GM21576 (cell line): Measurements from ENCODE around the gene SERTAD3.
"Not testable (repeated sequence)": the region's sequence is repeated elsewhere in the genome, so short reads cannot be mapped to it uniquely, and the experiment has no call there.

Experiments
- ATAC-seq: cut with Tn5 transposase; IDR thresholded peaks from one replicate; pipeline ENCODE4 v1.9.1; 2021; ENCODE audit warnings: mild to moderate bottlenecking, moderate library complexity; ENCODE audit not compliant: unreplicated experiment

The SERTAD3 gene

DNA sequence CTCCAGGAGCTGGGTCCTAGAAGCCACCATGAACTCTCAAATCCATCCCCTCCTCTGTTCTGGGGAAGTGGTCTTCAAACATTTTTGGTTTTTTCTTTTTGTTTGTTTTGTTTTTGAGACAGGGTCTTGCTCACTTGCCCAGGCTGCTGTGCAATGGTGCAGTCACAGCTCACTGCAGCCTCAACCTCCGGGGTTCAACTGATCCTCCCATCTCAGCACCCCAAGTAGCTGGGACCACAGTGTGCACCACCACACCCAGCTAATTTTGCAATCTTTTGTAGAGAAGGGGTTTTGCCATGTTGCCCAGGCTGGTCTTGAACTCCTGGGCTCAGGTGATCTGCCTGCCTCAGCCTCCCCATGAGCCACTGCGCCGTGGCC lies 14.5 kb upstream of the SERTAD3 start:
- ATAC-seq = no peak

DNA sequence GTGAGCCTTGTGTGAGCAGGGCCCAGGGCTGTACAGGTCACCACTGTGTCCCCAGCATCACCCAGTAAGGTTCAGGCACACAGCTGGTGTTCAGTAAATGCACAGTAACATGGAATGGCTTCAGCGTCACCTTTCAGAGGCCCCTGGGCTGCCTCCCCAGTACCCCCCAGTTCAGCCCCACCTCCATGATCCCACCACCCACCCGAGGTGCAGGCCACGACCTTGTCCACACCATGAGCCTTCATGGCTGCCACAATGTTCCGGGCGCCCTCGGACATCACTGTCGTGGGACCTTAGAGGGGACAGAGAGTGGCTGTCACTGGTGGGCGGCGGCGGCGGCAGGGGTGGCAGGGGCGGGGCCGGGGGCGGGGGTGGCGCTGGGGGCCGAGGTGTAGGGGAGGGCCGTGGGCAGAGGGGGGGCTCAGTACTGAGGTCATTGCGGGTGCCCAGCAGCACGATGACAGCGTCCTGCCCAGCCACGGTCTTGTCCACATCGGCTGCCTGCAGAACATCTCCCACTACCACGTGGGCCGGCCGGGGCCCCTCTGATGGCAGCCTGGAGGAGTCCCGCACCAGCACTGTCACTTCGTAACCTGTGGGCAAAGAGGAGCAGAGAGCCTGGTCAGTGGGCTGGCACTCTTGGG lies 13.9 kb upstream of the SERTAD3 start:
- no peak for ATAC-seq

DNA sequence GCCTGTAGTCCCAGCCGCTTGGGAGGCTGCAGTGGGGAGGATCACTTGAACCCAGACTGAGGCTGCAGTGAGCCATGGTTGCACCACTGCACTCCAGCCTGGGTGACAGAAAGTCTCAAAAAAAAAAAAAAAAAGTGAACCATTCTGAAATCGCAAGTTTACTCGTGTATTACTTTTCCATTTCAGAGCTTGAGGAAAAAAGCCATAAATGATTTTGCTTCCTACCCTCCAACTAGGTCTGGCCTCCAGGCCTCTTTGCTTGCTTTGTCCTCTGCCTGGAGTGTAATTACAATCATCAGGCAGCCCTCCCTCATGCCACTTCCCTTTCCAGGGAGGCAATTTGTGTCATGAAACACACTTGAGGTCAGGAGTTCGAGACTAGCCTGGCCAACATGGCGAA lies 12.9 kb upstream of the SERTAD3 start:
- no peak for ATAC-seq

DNA sequence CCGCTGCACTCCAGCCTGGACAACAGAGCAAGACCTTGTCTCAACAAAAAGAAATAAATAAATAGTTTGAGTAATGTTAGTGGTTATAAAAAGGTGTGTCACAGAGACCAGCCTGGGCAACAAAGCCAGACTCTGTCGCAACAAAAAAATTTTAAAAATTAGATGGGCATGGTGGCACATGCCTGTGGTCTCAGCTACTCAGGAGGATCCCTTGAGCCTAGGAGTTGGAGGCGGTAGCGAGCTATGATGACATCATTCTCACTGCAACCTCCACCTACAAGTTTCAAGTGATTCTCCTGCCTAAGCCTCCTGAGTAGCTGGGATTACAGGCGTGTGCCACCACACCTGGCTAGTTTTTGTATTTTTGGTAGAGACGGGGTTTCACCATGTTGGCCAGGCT lies 9.8 kb upstream of the SERTAD3 start:
- not testable (repeated sequence) for ATAC-seq

DNA sequence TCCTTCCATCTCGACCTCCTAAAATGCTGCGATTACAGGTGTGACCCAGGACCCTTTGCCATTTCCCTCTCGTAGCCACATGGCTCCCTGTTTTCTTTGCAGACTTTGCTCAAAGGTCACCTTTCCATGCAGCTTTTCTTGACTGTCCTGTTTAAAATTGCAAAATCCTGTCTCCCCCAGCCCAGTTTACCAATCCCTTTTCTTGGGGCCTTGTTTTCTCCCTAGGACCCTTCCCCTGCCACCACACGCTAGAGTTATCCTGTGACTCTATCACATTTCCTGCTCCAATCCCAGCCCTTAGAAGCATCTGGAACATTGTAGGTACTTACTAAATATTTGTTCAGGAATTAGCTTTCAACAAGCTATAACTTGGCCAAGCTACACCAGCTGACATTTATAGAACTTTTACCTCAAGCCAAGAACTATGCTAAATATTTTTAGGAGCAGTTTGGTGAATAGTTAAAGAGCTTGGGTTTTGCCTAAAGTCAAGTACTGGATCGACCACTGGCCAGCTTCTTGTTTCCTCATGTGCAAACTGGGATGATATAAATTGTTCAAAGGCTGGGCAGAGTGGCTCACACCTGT lies 9.1 kb upstream of the SERTAD3 start:
- ATAC-seq = no peak

DNA sequence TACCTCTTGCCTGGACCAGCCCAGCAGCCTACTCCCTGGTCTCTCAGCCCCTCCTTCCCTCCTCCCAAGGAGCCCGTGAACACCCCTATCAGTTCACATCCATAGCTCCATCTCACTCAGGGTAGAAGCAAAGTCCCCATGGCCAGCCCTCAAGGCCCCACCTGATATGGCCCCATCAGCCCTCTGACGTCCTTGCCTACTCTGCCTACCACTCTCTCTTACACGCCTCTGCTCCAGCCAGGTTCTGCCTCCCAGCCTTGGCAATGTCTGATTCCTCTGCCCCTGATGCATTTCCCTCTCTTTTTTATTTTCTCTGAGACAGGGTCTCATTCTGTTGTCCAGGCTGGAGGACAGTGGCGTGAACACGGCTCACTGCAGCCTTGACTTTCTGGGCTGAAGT lies 7.9 kb upstream of the SERTAD3 start:
- ATAC-seq = no peak

DNA sequence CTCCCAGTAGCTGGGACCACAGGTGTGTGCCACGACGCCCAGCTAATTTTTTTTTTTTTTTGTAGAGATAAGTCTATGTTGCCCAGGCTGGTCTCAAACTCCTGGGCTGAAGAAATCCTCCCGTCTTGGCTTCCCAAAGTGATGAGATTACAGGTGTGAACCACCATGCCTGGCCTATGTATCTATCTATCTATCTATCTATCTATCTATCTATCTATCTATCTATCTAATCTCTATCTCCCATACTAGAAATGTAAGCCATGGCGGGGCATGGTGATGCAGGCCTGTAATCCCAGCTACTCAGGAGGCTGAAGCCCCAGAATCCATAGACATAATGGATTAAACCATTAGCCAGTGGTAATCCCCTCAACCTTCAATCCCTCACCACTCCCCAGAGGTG lies 6.5 kb upstream of the SERTAD3 start:
- no peak for ATAC-seq

DNA sequence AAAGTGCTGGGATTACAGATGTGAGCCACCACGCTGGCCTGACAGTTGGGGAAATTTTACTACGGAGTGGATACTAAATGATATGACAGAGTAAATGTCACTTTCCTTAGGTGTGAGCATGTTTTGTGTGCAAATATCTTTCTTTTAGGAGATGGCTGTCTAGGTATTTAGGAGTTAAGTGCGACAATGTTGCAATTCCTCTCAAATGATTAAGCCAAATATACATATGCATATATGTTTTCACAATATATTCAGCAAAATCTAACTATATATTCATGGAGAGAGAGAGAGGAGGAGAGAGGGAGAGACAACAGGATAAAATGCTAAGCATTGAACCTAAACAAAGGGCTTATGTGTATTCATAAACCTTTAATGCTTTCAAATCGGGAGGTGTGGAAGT lies 5.4 kb upstream of the SERTAD3 start:
- ATAC-seq = no peak

DNA sequence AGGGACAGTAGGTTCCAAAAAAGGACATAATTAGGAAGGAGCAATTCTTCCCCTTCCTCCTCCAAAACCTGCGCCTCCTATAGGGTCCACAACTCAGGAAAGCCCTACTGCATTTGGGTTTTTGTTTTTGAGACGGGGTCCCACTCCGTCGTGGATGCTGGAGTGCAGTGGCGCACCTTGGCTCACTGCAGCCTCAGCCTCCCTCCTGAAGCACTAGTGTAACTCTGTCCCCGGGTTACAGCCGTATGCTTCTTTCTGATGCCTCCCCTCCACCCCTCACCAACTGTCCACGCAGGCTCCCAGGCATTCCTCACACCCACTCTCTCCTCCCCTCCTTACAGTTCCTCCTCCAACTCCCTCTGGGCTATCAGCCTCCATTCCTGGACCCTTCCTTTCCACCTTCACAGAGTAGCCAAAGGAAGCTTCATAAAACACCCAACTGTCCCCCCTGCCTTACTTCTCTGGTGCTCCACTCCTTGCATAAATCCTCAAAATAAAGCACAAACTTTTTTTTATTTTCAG lies 2.2 kb upstream of the SERTAD3 start:
- no peak for ATAC-seq

DNA sequence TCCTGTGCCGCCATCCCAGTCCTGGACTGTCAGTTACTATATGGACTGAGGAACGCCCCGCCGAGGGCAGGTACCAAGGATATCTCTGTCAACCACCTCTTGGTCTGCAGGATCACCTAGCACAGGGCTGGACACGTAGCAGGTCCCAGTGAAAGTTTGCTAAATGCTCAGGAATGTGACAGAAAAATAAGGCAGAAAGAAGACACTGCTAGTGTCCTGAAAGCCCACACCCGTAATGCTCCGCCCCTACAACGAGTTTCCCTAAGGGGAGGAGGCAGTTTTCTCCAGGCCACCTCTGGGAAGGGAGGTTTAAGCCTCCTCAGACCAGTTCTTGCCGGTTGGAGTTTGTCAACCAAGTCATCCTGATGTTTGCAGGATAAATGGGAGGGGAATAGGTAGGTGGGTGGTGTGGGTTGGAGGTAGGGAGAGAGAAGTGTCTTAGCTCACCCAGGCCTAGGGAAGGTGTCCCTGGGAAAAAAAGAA lies 1.7 kb upstream of the SERTAD3 start:
- no peak for ATAC-seq

DNA sequence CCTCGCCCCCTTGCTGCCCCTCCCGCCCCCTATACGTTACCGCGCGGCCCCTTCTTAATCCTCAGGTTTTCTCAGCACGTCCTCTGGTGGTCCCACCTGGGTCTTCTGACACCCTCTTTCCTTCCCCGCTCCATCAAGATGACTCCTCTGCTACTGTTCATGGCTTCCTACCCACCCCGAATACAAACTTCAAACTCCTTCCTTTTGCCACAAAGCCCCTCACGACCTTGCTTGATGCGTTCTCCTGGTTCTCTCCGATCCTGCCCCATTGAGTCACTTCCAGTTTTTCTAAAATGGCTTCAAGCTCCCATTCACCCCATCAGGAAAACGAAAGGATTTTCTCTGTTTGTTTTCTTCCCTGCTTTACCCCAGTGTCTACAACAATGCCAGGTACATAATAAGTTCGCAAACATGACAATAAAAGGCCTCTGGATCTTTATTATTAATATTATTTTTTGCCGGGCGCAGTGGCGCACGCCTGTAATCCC lies 734 bp upstream of the SERTAD3 start:
- ATAC-seq = no peak

DNA sequence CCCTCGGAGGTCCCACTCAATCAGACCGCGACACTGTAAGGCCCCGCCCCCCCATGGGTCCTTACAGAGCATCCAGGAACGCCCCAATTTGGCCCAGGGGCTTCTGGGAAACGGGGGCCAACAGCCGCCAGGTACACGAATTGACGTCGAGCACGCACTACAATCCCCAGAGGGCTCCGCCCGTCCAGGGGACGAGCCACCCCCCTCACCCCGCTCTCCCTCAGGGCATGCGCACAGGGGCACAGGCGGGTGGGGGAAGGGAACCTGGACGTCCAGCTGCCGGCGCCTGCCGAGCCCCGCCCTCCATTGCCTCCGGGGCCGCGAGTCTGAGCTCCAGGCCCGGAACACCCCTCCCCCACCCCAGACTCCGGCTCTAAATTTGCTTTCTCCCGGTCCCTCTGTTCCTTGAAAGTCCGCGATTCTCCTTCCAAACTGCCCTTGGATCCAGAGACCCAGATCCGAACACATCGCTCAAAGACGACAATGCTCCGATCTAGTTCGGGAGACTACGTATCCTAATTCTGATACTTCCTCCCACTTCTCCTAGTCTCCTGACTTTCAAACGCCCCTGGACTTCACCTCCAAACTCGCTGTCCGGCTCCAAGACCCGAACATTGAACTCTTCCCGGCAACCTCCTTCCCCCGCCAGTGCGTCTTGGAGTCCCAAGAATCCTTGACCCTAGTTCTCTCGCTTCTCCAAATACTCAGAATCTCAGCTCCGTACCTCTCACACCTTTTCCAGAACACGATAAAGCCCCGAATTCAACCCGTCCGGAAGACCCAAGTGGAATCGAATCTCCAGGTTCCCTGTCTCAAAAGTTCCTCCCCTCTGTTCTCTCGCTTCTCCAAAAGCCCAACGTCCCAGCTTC lies 770 bp downstream of the SERTAD3 start:
- peak; percentile 63 for ATAC-seq

DNA sequence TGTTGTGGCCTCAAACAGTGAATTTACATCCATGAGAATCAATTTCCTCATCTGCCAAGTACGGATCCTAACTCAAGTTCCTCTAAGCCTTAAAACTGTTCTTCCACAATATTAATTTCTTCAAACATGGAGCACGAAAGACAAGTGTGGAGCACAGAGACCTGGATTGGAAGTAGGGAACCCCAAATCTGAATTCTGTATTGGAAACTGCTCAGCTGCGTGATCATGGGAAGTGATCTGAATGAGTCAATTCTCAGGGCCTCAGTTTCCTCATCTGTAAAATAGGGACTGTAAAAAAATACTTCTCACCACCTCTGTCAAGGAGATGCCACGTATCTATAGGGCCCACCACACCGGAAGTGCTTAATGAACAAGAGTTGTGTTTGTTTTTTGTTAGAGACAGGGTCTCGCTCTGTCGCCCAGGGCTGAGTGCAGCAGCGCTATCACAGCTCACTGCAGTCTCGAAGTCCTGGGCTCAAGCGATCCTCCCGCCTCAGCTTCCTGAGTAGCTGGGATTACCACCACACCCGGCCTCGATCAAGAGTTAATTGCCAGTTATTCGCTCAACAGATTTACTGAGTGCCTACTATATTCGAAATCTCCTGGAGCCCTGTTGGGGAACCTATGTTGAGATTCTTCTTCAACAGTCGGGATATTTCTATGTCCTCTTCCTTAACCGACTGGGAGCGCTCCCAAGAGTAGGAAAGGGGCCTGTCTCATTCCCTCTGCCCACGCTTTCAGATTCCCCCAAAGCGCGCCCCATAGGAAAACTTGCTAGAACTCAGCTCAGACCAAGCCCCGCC lies 1.6 kb downstream of the SERTAD3 start:
- no peak for ATAC-seq

DNA sequence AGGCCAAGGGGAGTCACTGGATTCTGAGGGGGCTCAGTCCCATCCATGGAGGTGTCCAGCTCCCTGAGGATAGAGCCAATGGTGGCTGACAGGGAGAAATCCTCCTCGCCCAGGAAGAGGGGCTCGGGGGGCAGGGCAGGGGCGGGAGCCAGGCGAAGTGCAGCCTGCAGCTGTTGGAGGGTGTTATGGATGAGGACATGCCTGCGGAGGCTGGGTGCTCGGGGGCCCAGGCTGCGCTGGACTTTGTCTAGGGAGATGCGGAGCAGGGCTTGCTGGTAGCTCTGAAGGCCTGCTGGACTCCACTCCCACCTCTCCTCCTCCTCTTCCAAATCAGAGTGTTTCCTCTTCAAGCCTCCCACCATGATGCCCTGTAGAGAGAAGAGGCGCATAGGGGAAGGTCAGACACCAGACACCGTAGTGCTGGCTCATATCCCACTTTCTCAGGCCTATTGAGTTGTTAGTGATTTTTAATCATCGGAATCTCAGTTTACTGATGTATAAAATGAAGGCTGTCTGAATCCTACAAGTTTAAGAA lies 2.3 kb downstream of the SERTAD3 start:
- no peak for ATAC-seq

DNA sequence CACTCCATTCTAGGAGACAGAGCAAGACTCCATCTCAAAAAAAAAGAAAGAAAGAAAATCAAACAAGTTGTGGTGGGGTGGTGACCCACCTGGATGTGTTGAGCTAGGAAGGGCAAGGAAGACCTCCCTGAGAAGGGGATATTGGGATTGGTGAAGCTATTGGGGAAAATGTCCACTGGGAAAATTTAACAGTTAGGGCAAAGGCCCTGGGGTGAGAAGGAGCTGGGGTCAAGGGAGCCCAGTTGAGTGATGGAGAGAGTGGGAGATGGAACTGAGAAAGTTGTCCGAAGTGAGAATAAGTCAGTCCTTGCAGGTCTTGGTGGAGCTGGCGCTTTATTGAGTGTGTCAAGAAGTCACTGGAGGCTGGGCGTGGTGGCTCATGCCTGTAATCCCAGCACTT lies 5.9 kb downstream of the SERTAD3 start:
- no peak for ATAC-seq

DNA sequence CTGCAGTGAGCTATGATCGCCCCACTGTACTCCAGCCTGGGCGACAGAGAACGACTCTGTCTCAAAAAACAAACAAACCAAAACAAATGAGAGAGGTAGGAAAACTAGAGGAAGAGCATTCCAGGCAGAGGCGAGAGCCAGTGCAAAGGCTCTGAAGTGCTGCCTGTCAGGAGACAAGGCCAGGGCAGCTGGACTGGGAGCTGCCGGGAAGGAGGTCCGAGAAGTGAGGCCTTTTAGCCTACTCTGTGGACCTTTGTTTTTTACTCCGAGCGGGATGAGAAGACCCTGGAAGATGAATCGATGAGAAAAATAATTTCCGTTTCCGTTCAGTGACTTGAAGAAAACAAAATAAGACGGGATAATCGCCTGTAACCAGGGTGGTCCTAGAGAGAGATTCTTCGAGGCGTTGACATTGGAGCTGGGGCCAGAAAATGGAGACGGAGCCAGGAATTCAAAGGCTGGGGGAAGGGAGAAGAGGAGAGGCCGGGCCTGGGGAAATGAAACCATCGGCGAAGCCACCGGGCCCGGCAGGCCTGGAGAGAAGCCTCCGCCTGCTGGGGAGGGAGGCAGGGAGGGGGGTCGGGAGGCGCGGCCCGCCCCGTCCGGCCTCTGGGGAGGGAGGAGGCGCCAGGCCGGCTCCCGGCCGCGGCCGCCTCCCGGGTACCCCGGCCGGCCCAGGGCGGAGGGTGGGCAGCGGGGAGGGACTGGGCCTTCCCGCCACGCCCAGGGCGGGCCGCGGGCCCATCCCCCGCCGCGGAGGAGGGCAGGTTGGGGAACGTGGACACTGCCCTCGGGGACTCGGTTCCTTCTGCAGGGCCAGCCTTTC lies 10.5 kb downstream of the SERTAD3 start:
- no peak for ATAC-seq

DNA sequence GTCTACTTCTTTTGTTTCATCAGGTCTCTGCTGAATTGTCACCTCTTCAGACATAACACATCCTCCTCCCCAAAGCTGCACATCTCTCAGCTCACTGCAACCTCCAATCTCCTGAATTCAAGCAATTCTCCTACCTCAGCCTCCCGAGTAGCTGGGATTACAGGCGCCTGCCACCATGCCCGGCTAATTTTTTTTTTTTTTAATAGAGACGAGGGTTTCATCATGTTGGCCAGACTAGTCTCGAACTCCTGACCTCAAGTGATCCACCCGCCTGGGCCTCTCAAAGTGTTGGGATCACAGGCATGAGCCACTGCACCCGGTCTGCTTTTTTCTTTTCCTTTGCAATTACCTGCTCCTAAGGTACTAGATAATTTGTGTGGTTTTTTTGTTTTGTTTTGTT lies 11.4 kb downstream of the SERTAD3 start:
- ATAC-seq = not testable (repeated sequence)

DNA sequence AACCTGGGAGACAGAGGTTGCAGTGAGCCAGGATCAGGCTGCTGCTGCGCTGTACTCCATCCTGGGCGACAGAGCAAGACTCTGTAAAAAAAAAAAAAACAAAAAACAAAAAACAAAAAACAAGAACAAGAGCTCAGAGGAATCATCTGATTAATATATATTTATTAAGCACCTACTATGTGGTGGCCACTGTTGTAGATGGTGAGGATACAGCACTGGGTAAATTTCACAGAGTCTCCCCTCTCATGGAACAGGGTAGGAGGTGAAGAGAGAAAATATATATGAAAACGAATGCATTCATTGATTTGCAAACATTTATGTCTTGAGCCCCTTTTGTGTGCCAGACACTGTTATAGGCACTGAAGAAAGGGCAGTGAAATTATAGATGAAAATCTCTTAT lies 12.4 kb downstream of the SERTAD3 start:
- ATAC-seq = no peak

DNA sequence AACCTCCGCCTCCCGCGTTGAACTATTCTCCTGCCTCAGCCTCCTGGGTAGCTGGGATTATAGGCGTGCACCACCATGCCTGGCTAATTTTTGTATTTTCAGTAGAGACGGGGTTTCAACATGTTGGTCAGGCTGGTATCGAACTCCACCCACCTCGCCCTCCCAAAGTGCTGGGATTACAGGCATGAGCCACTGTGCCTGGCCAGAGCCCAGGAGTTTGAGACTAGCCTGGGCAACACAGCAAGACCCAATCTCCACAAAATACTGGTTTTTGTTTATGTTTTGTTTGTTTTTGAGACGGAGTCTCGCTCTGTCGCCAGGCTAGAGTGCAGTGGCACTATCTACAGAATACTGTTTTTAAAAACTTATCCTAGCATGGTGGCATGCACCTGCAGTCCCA lies 13.9 kb downstream of the SERTAD3 start:
- not testable (repeated sequence) for ATAC-seq

DNA sequence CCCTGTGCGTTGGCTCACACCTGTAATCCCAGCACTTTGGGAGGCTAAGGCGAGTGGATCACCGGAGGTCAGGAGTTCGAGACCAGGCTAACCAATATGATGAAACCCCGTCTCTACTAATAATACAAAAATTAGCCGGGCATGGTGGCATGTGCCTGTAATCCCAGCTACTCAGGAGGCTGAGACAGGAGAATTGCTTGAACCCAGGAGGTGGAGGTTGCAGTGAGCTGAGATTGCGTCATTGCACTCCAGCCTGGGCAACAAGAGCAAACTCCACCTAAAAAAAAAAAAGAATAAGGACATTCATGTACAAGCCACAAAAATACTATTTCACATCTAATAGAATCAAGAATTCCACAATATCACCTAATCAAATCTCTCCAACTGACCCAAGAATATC lies 15.9 kb downstream of the SERTAD3 start:
- ATAC-seq = not testable (repeated sequence)
